ENCODE measurements around the gene CTDSPL2. TPM values are rescaled to one million over a fixed set of nuclear protein-coding genes. Genes with fewer than 3 reads are reported as not detected.
"Not testable (repeated sequence)": the region's sequence is repeated elsewhere in the genome, so short reads cannot be mapped to it uniquely, and the experiment has no call there.

Gene CTDSPL2
- total RNA-seq, 1 experiment from 2014 or later, result 55.0 TPM

- no TSS peak for BruUV-seq (replicated peaks)
- Histone ChIP-seq H3K4me2 (0 out of 2 replicates have a peak overlapping the region, but pooled peaks have one; percentile 4), H3K79me2 (ENCODE audit: low read depth) (peaks cover 91% of the 10 kb centered on the region), H3K9me3 (ENCODE audit: insufficient read depth, low read depth) (no peaks in the 10 kb centered on the region), H3K9me2 (ENCODE audit: insufficient read depth) (no peaks in the 10 kb centered on the region), H4K20me1 (ENCODE audit: insufficient read depth) (peaks cover 66% of the 10 kb centered on the region), H3K4me3 (no peak overlapping the region), H3K27ac (peak overlapping the region; percentile 16; the same call in 1 of the 2 replicates), H2AFZ (no peak overlapping the region), H3K4me1 (replicated peaks; ENCODE audit: insufficient read depth) (peaks cover 23% of the 10 kb centered on the region; the same call in 1 of the 2 replicates), H3K27me3 (ENCODE audit: insufficient read depth, low read depth) (no peaks in the 10 kb centered on the region), H3K36me3 (ENCODE audit: low read depth) (no peaks in the 10 kb centered on the region; the same call in none of the 2 replicates), H3F3A (ENCODE audit: insufficient read depth, low read depth) (peaks cover 31% of the 10 kb centered on the region; the same call in 1 of the 2 replicates)
- ChIA-PET CTCF (interaction anchor here (0.6 to 1.3 kb wide), 3 partner anchors 9 to 398 kb away, joined by 3 to 4 read pairs (median 3); no protein-coding TSS in a partner anchor), POLR2A (ENCODE audit: unreplicated experiment) (interaction anchor here (0.6 kb wide), 3 partner anchors 68 to 721 kb away, joined by 3 read pairs; no protein-coding TSS in a partner anchor)
- TF ChIP-seq EZH2 (IDR thresholded peaks at IDR 0.05; ENCODE audit: low read depth) (no peak), CTCF (conservative IDR thresholded peaks at IDR 0.05) (no peak; the same call in 1 of the 2 replicates)
- no peak for DNase-seq
- intact Hi-C loops (cut with micrococcal nuclease; ENCODE audit: unreplicated experiment), result no loop called here
Observed at GRCh38 chr15:44545913-44546802, 118.7 kb downstream of the CTDSPL2 start.

GRCh38 chr15:44549152-44549551 lies 121.7 kb downstream of the CTDSPL2 start:
- DNase-seq; H3K4me1 ChIP-seq (replicated peaks; ENCODE audit: insufficient read depth); H3K36me3 ChIP-seq (ENCODE audit: low read depth); H3K9me2 ChIP-seq (ENCODE audit: insufficient read depth); BruUV-seq (replicated peaks); H3K4me3 ChIP-seq; POLR2A ChIA-PET (ENCODE audit: unreplicated experiment); H3K27me3 ChIP-seq (ENCODE audit: insufficient read depth, low read depth); CTCF ChIA-PET; H3K27ac ChIP-seq; H3K4me2 ChIP-seq; H3K9me3 ChIP-seq (ENCODE audit: insufficient read depth, low read depth); H2AFZ ChIP-seq; intact Hi-C loops (cut with micrococcal nuclease; ENCODE audit: unreplicated experiment): not testable (repeated sequence)
- H3F3A ChIP-seq (ENCODE audit: insufficient read depth, low read depth), result peaks cover 31% of the 10 kb centered on the region; the same call in 1 of the 2 replicates
- peaks cover 51% of the 10 kb centered on the region for H4K20me1 ChIP-seq (ENCODE audit: insufficient read depth)
- H3K79me2 ChIP-seq (ENCODE audit: low read depth), result peaks cover 67% of the 10 kb centered on the region

DNA sequence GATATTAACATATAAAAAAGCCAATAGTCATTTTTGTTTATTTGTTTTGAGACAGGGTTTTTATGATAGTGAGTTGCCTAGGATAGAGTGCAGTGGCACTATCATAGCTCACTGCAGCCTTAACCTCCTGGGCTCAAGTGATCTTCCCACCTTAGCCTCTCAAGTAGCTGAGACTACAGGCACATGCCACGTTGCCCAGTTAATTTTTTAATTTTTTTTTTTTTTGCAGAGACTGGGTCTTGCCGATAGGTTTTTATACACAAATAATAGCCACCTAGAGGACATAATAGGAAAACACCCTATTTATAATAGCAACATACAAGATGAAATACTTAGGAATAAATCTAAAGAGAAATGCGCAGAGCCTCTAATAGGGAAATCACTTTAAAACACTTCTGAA lies 122.8 kb downstream of the CTDSPL2 start:
- Histone ChIP-seq H3K36me3 (ENCODE audit: low read depth) (peaks cover 12% of the 10 kb centered on the region), H3K27me3 (ENCODE audit: insufficient read depth, low read depth) (no peaks in the 10 kb centered on the region), H3K4me1 (replicated peaks; ENCODE audit: insufficient read depth) (peaks cover 15% of the 10 kb centered on the region; the same call in 1 of the 2 replicates), H3K4me3 (no peak overlapping the region), H3K79me2 (ENCODE audit: low read depth) (peaks cover 56% of the 10 kb centered on the region), H2AFZ (no peak overlapping the region), H3F3A (ENCODE audit: insufficient read depth, low read depth) (peaks cover 36% of the 10 kb centered on the region; the same call in 1 of the 2 replicates), H3K27ac (no peak overlapping the region), H3K9me2 (ENCODE audit: insufficient read depth) (no peaks in the 10 kb centered on the region), H3K4me2 (no peak overlapping the region), H4K20me1 (ENCODE audit: insufficient read depth) (peaks cover 50% of the 10 kb centered on the region), H3K9me3 (ENCODE audit: insufficient read depth, low read depth) (no peaks in the 10 kb centered on the region)
- POLR2A ChIA-PET (ENCODE audit: unreplicated experiment), result no interaction called here
- CTCF ChIA-PET, result interaction anchor here (0.6 kb wide), 1 partner anchor 534 kb away, joined by 3 read pairs; no protein-coding TSS in a partner anchor
- no TSS peak for BruUV-seq (replicated peaks)
- intact Hi-C loops (cut with micrococcal nuclease; ENCODE audit: unreplicated experiment), result loop anchor here (1.0 kb wide), 1 partner anchor 678 kb away; no protein-coding TSS in a partner anchor
- TF ChIP-seq EZH2 (IDR thresholded peaks at IDR 0.05; ENCODE audit: low read depth) (no peak), CTCF (conservative IDR thresholded peaks at IDR 0.05) (peak; percentile 56)
- DNase-seq, result peak in 1 of 2 experiments; percentile 54
